Osteoblast (primary cell): ENCODE measurements around the gene PRRT4. TPM values are rescaled to one million over a fixed set of nuclear protein-coding genes. Genes with fewer than 3 reads are reported as not detected.
A peak's percentile ranks its signal among the peaks of the same experiment; 100 is the strongest.

Source experiments
- DNase-seq: peaks from one replicate; pipeline ENCODE4 v3.0.0; 2011; ENCODE audit warnings: low spot score, mixed read lengths; ENCODE audit not compliant: insufficient read length; ENCODE audit errors: missing footprints
- H2AFZ ChIP-seq: 2 replicates; pipeline ENCODE4 v1.6.0; 2011; ENCODE audit warnings: mild to moderate bottlenecking, low read length
- H3K27ac ChIP-seq: 2 replicates; pipeline ENCODE4 v1.5.1; 2011; ENCODE audit warnings: mild to moderate bottlenecking, low read depth, low read length, moderate library complexity
- H3K27me3 ChIP-seq: 2 replicates; pipeline ENCODE4 v1.6.0; 2012; ENCODE audit warnings: mild to moderate bottlenecking, control low read depth, inconsistent platforms, low read length, moderate library complexity; ENCODE audit not compliant: insufficient read depth
- H3K36me3 ChIP-seq: 2 replicates; pipeline ENCODE4 v1.5.1; 2011; ENCODE audit warnings: mild to moderate bottlenecking, low read length, control low read depth, moderate library complexity; ENCODE audit not compliant: insufficient read depth
- H3K4me1 ChIP-seq: 2 replicates; pipeline ENCODE4 v1.5.1; 2011; ENCODE audit warnings: mild to moderate bottlenecking, low read length, control low read depth, moderate library complexity; ENCODE audit not compliant: insufficient read depth
- H3K4me2 ChIP-seq: 2 replicates; pipeline ENCODE4 v1.6.0; 2011; ENCODE audit warnings: mild to moderate bottlenecking, low read length; ENCODE audit not compliant: insufficient read depth
- H3K4me3 ChIP-seq: fragments of 200-600 bp; sonication (generic); 3 replicates; pipeline ENCODE4 v1.5.1; 2012; ENCODE audit warnings: mild to moderate bottlenecking, low read length, inconsistent platforms; ENCODE audit not compliant: insufficient read depth
- H3K79me2 ChIP-seq: 2 replicates; pipeline ENCODE4 v1.6.0; 2012; ENCODE audit warnings: mild to moderate bottlenecking, low read length, control low read depth, inconsistent platforms; ENCODE audit not compliant: insufficient read depth
- H3K9me3 ChIP-seq: 2 replicates; pipeline ENCODE4 v1.5.1; 2011; ENCODE audit warnings: low read depth, low read length, control low read depth
- H4K20me1 ChIP-seq: 2 replicates; pipeline ENCODE4 v1.6.0; 2012; ENCODE audit warnings: mild to moderate bottlenecking, low read length, control low read depth; ENCODE audit not compliant: insufficient read depth
- CTCF ChIP-seq: IDR thresholded peaks from 2 replicates; pipeline ENCODE4 v1.5.1; 2011; ENCODE audit warnings: mild to moderate bottlenecking, low read depth, low read length, moderate library complexity; ENCODE audit errors: extremely low read depth
- total RNA-seq: library from RNA; depleted of rRNA; stranded (reverse); fragments of >200 nt; gene quantifications from 2 replicates; pipeline ENCODE4 v1.2.3, GENCODE V29; 2012

Gene PRRT4
- total RNA-seq, 1 donor, result not detected

GRCh38 chr7:128353189-128353588 lies 8.3 kb downstream of the PRRT4 start:
- Histone ChIP-seq H4K20me1 (no peaks in the 10 kb centered on the region), H3K27me3 (peaks cover 61% of the 10 kb centered on the region), H3K4me2 (no peak overlapping the region), H3K4me1 (no peaks in the 10 kb centered on the region), H3K9me3 (no peaks in the 10 kb centered on the region), H3K4me3 (no peak overlapping the region), H3K27ac (no peak overlapping the region), H3K79me2 (no peaks in the 10 kb centered on the region), H3K36me3 (no peaks in the 10 kb centered on the region), H2AFZ (no peak overlapping the region)
- peak; percentile 73 for DNase-seq
- no peak for TF ChIP-seq CTCF

DNA sequence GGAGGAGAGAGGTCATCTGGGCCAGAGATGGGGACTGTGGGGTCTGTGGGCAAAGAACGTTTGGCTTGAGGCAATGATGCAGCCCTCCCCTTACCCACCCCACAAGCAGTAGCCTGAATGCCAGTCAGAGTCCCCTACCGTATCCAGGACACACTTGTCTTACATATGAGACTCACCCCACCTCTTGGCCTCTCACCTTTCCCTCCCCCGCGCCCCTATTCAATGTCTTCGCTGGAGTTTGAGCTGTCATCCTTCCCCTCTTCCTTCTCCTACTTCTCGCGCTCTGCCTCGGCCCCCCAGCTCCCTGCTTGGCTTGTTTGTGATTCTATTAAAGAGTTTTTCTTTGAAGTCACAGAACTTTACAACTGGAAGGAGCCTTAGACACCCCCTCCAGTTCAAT lies 8.9 kb downstream of the PRRT4 start:
- Histone ChIP-seq H3K4me3 (no peak overlapping the region), H3K27ac (no peak overlapping the region), H3K79me2 (no peaks in the 10 kb centered on the region), H2AFZ (no peak overlapping the region), H3K4me2 (no peak overlapping the region), H3K27me3 (peaks cover 56% of the 10 kb centered on the region), H3K9me3 (no peaks in the 10 kb centered on the region), H3K36me3 (no peaks in the 10 kb centered on the region), H3K4me1 (no peaks in the 10 kb centered on the region), H4K20me1 (no peaks in the 10 kb centered on the region)
- no peak for DNase-seq
- TF ChIP-seq CTCF, result no peak

DNA sequence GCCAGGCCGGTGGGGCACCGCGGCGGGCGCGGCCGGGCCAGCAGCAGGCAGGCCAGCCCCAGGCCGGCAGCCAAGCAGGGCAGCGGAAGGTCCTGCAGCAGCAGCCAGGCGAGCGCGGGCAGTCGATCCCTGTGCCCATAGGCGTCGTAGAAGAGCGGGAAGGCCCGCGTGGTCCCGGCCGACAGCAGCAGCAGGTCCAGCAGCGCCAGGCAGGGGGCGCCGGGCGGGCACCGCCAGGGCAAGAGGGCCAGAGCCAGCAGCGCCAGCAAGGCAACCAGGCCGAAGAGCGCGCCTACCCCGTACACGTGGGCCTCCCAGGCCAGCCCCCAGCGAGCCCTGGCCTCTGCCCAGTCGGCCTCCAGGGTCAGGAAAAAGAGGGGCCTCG lies 9.3 kb downstream of the PRRT4 start:
- Histone ChIP-seq H3K27ac (no peak overlapping the region), H3K79me2 (no peaks in the 10 kb centered on the region), H3K4me2 (no peak overlapping the region), H3K4me1 (no peaks in the 10 kb centered on the region), H4K20me1 (no peaks in the 10 kb centered on the region), H3K36me3 (no peaks in the 10 kb centered on the region), H3K27me3 (peaks cover 54% of the 10 kb centered on the region), H2AFZ (no peak overlapping the region), H3K4me3 (no peak overlapping the region), H3K9me3 (no peaks in the 10 kb centered on the region)
- DNase-seq, result peak; percentile 96
- TF ChIP-seq CTCF, result peak; percentile 38

DNA sequence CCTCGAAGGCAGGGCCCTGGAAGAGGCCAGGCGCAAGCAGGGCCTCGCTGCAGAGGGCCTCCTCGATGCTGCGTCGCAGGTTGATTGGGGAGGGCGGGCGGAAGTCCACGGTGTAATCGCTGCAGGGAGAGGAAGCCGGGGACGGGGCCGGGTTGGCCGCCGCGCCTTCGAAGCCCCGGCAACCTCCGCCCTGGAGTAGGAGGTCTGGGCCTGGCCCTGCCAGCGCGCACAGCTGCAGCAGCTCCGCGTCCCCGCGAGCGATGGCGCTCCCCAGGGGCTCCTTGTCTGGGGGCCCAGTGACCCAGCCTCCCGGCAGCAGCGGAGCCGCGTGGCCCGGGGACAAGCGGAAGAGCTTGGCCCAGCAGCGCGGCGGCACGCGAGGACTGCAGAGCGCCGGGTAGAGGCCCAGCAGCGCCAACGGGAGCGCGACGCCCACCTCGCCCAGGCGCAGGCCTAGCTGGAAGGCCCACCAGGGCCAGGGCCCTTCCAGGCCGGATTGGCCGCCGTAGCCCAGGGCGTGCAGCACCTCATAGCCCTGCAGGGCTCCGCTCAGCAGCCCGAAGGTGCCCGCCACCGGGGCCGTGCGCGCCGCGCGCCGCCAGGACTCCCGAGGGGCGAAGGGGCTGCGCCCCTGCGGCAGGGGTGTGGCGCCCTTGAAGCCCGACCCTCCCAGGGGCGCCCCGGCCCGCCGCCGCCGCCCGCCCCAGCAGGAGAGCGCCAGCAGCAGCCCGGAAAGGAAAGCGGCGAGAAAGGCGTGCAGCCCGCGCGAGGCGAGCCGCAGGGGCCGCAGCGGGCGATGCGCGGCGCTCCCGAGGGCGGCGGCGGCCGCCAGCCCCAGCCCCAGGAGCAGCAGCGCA lies 10.0 kb downstream of the PRRT4 start:
- Histone ChIP-seq H2AFZ (no peak overlapping the region), H3K4me1 (no peaks in the 10 kb centered on the region), H4K20me1 (no peaks in the 10 kb centered on the region), H3K27me3 (peaks cover 51% of the 10 kb centered on the region), H3K4me2 (no peak overlapping the region), H3K4me3 (no peak overlapping the region), H3K79me2 (no peaks in the 10 kb centered on the region), H3K36me3 (no peaks in the 10 kb centered on the region), H3K9me3 (no peaks in the 10 kb centered on the region), H3K27ac (no peak overlapping the region)
- no peak for DNase-seq
- TF ChIP-seq CTCF, result no peak
